A549 (cell line): Measurements from ENCODE around the gene TOB2. TPM values are rescaled to one million over a fixed set of nuclear protein-coding genes. Genes with fewer than 3 reads are reported as not detected.

Experiments used
- ATAC-seq, 2 experiments: fragments of 200-7000 bp in 1 of 2; fragments of >200 bp in 1 of 2; cut with Nextera tagmentation in 1 of 2; cut with Tn5 transposase in 1 of 2; 3 replicates each; pipeline versions ENCODE4 v1.8.0 to v1.9.1; 2018 to 2020; ENCODE audit warnings: mild to moderate bottlenecking in 1 of 2, moderate library complexity in 1 of 2
- CTCF ChIA-PET: fragments of 300-600 bp; sonication (Branson Sonifier 250); formaldehyde crosslinking; extraction: SDS; loops from one replicate; lab custom pipeline; 2021; ENCODE audit warnings: antibody characterized with exemption, inconsistent platforms; lab: Yijun Ruan, JAX
- POLR2A ChIA-PET: fragments of 350-600 bp; formaldehyde crosslinking; extraction: SDS; loops from one replicate; lab custom pipeline; 2021; ENCODE audit warnings: antibody characterized with exemption, inconsistent platforms; lab: Yijun Ruan, JAX
- DNase-seq, 2 experiments: peaks; one replicate each; pipeline versions ENCODE4 v3.0.0 to v3.0.0-alpha.2; 2011 to 2016; ENCODE audit warnings: low read depth in 1 of 2, low spot score in 1 of 2
- FAIRE-seq: peaks from 2 replicates; lab custom pipeline; 2011; peaks lifted over from hg19 to GRCh38; lab: Jason Lieb, UNC
- H3K27ac ChIP-seq, 2 experiments: fragments of >200 bp; sonication (Bioruptor Twin); formaldehyde crosslinking; 3 replicates each; pipeline ENCODE4 v1.5.1; 2016 to 2017
- H3K4me1 ChIP-seq: fragments of >200 bp; sonication (Bioruptor Twin); formaldehyde crosslinking; 3 replicates; pipeline ENCODE4 v1.6.1; 2016
- H3K4me2 ChIP-seq: fragments of >200 bp; sonication (Bioruptor Twin); formaldehyde crosslinking; 3 replicates; pipeline ENCODE4 v1.6.1; 2016
- H3K4me3 ChIP-seq: fragments of >200 bp; sonication (Bioruptor Twin); formaldehyde crosslinking; 3 replicates; pipeline ENCODE4 v1.5.1; 2016
- H3K9me3 ChIP-seq: fragments of >200 bp; sonication (Bioruptor Twin); formaldehyde crosslinking; 3 replicates; pipeline ENCODE4 v1.6.1; 2016
- BHLHE40 ChIP-seq: IDR thresholded peaks from 2 replicates; pipeline ENCODE4 v1.6.1; 2012; ENCODE audit warnings: low read depth, low read length, inconsistent platforms
- CEBPB ChIP-seq, 2 experiments: fragments of >200 bp in 1 of 2; sonication (Bioruptor Twin) in 1 of 2; formaldehyde crosslinking in 1 of 2; IDR thresholded peaks; 2 replicates each; pipeline ENCODE4 v1.6.1; 2012 to 2016
- EHMT2 ChIP-seq: fragments of 200-600 bp; sonication (generic); IDR thresholded peaks from 2 replicates; pipeline ENCODE4 v1.6.1; 2016; ENCODE audit warnings: antibody characterized with exemption, low read depth, mild to moderate bottlenecking, moderate library complexity
- ESRRA ChIP-seq: fragments of 150-350 bp; IDR thresholded peaks from 2 replicates; pipeline ENCODE4 v1.6.1; 2014; ENCODE audit warnings: mild to moderate bottlenecking, low read length, borderline replicate concordance
- FOSB ChIP-seq: fragments of 250-450 bp; sonication (Bioruptor Pico); IDR thresholded peaks from 2 replicates; pipeline ENCODE4 v1.5.0; 2020; ENCODE audit warnings: mild to moderate bottlenecking, moderate library complexity
- FOSL2 ChIP-seq, 2 experiments: fragments of 450-650 bp in 1 of 2; fragments of >200 bp in 1 of 2; sonication (Bioruptor Twin) in 1 of 2; formaldehyde crosslinking; IDR thresholded peaks; 2 replicates each; pipeline versions ENCODE4 v1.5.0 to v1.6.1; 2016 to 2020; ENCODE audit warnings: mild to moderate bottlenecking in 1 of 2, moderate library complexity in 1 of 2
- HES2 ChIP-seq: fragments of >200 bp; sonication (Bioruptor Twin); formaldehyde crosslinking; IDR thresholded peaks from 2 replicates; pipeline ENCODE4 v1.6.1; 2016
- HOXA7 ChIP-seq: fragments of 250-450 bp; sonication (Bioruptor Pico); IDR thresholded peaks from 2 replicates; pipeline ENCODE4 v1.5.0; 2020; ENCODE audit warnings: mild to moderate bottlenecking, moderate library complexity
- HOXB13 ChIP-seq: fragments of 250-450 bp; sonication (Bioruptor Pico); IDR thresholded peaks from 2 replicates; pipeline ENCODE4 v1.5.0; 2020; ENCODE audit warnings: low read depth, mild to moderate bottlenecking, moderate library complexity
- HOXB5 ChIP-seq: fragments of 250-450 bp; sonication (Bioruptor Pico); IDR thresholded peaks from 2 replicates; pipeline ENCODE4 v1.5.0; 2020; ENCODE audit warnings: mild to moderate bottlenecking, moderate library complexity
- JUN ChIP-seq, 2 experiments: fragments of >200 bp; sonication (Bioruptor Twin); formaldehyde crosslinking; IDR thresholded peaks; 2 replicates in 1 of 2; 3 replicates in 1 of 2; pipeline ENCODE4 v1.6.1; 2016 to 2017
- KDM1A ChIP-seq: fragments of 200-600 bp; sonication (generic); IDR thresholded peaks from 2 replicates; pipeline ENCODE4 v1.6.1; 2016; ENCODE audit warnings: low read depth, mild to moderate bottlenecking
- MAZ ChIP-seq: fragments of 150-350 bp; IDR thresholded peaks from 2 replicates; pipeline ENCODE4 v1.6.1; 2014; ENCODE audit warnings: antibody characterized with exemption, low read depth, low read length, borderline replicate concordance
- NPAS2 ChIP-seq: fragments of 250-450 bp; sonication (Bioruptor Pico); IDR thresholded peaks from 2 replicates; pipeline ENCODE4 v1.8.0; 2022; ENCODE audit warnings: mild to moderate bottlenecking, moderate library complexity, borderline replicate concordance
- NR3C1 ChIP-seq: fragments of >200 bp; sonication (Bioruptor Twin); formaldehyde crosslinking; IDR thresholded peaks from 3 replicates; pipeline ENCODE4 v1.6.1; 2017
- PHF8 ChIP-seq: fragments of 200-600 bp; sonication (generic); IDR thresholded peaks from 2 replicates; pipeline ENCODE4 v1.6.1; 2016; ENCODE audit warnings: low read depth, mild to moderate bottlenecking, antibody characterized with exemption, moderate library complexity, borderline replicate concordance
- RNF2 ChIP-seq: fragments of 200-600 bp; sonication (generic); IDR thresholded peaks from 2 replicates; pipeline ENCODE4 v1.6.1; 2016; ENCODE audit warnings: low read depth, mild to moderate bottlenecking, antibody characterized with exemption, moderate library complexity, borderline replicate concordance
- SREBF2 ChIP-seq: fragments of 450-650 bp; IDR thresholded peaks from 2 replicates; pipeline ENCODE4 v1.6.1; 2014; ENCODE audit warnings: mild to moderate bottlenecking, moderate library complexity
- ZNF302 ChIP-seq: fragments of 250-450 bp; sonication (Bioruptor Pico); IDR thresholded peaks from 2 replicates; pipeline ENCODE4 v1.9.0; 2021; ENCODE audit warnings: inconsistent platforms, mild to moderate bottlenecking, moderate library complexity
- WGBS: methylation state at CpG from one replicate; pipeline ENCODE4 v1.1.6; 2017; ENCODE audit errors: missing lambda C conversion rate; 5-methylcytosine and 5-hydroxymethylcytosine counted together
- polyA plus RNA-seq, 4 experiments: library from polyadenylated mRNA; depleted of rRNA in 3 of 4; stranded (reverse); fragments of >200 nt; fragmentation: RNase III in 1 of 4; extraction: RNeasy Plus Mini Kit Qiagen cat#74134 plus additional on column Dnase treatment in 1 of 4; gene quantifications; 2 replicates in 3 of 4; 3 replicates in 1 of 4; pipeline ENCODE4 v1.2.3, GENCODE V29; 2011 to 2017
- TF ChIP-seq, protein P1 (sequence below): IDR thresholded peaks from 2 replicates; pipeline ENCODE4 v1.6.1; 2012
- TF ChIP-seq, protein P2 (sequence below): fragments of 200-600 bp; sonication (generic); IDR thresholded peaks from 2 replicates; pipeline ENCODE4 v1.6.1; 2016; ENCODE audit warnings: antibody characterized with exemption, mild to moderate bottlenecking, moderate library complexity

Gene TOB2
- polyA plus RNA-seq, 2 of the 4 experiments (the other 2 are of a cell fraction), result 11.4 to 14.7 TPM

DNA sequence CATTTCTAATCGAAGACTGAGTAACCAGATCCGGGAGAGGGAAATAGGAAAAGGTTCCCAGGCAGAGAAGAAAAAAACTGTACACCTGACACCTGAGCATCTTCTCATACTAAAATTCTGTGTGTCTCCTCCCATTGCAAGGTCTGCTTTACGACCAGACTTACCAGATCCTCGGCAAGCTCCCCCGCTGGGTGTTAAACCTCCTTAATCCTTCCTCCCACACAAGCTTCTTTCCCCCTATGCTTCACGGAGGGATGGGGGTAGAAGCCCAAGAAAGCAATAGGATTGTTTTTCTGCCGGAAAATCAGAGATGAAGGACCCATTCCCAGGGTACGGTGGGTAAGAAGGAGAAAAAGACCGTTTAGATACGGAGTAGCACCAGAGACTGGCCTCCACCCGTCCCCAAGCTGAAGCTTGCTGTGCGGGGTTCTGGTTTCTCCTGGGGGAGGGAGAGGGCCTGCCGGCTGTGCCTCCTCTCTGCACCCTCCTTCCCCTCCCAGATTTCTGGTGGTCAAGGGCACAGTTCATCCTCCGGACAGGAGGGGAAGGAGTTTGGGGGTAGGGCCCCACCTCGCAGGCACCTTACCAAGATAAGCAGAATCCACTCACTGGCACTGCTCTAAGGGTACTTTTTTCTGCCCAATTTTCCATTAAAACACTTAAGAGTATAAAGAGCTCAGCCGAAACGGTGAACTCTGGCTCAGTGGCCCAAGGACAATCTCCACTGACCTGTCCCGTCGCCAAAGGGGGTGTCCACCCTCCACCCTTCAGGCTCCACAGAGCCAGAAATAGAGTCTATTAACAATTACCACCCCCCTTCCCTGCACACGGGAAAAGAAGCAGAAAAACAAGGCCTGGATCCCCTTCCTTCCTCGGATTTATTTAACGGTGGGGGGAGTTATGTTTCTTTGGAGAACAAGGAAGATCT is 1.2 kb downstream of the TOB2 start:
- Histone ChIP-seq H3K4me1 (peaks cover 15% of the 10 kb centered on the region), H3K27ac (peak overlapping the region; percentile 100), H3K4me3 (peak overlapping the region; percentile 96), H3K4me2 (peak overlapping the region; percentile 94), H3K9me3 (no peaks in the 10 kb centered on the region)
- TF ChIP-seq HES2, result no peak
- FAIRE-seq, result no peak
- ChIA-PET POLR2A (interaction anchor here (0.9 to 2.6 kb wide), 8 partner anchors 9 to 522 kb away, joined by 3 to 41 read pairs (median 7); partner anchors contain the start of genes ACO2, PHF5A and TEF), CTCF (interaction anchor here (0.6 to 1.7 kb wide), 4 partner anchors 10 to 73 kb away, joined by 3 to 5 read pairs (median 4); no protein-coding TSS in a partner anchor)
- WGBS, result 1% methylated on average over 21 of the region's 22 CpGs
- peak in 1 of 2 experiments; percentile 30 for DNase-seq
- no peak for ATAC-seq

GRCh38 chr22:41444360-41445128 is 2.1 kb downstream of the TOB2 start:
- POLR2A ChIA-PET, result interaction anchor here (0.9 to 2.6 kb wide), 2 partner anchors 24 to 63 kb away, joined by 4 to 20 read pairs; partner anchors contain the start of genes ACO2, PHF5A and TEF

DNA sequence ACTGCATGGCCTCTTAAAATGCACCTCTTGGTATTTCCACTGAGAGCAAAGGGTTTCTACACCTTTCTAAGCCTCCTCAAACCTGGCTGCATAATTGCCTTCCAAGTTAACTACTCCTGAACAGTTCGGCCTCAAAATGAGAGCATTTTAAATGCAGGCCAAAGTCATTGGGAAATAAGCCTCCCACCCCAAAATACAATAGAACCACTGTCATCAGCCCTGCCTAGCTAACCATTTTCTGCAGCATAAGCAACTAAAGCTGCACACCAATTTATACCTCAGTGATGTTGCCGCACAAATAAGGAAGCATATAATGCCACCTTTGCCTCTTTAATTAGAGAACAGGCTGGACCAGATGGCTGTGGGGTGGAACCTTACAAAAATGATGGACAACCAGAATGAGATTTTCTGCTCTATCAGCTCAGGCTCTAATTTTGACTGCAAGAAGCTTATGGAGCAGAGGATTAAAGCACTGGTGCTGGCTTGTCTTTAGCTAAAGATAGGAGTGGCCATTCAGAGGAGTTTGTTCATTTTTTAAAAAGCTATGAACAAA is 4.3 kb downstream of the TOB2 start:
- no peak for ATAC-seq
- no peak for FAIRE-seq
- POLR2A ChIA-PET, result interaction anchor here (0.7 kb wide), 1 partner anchor 34 kb away, joined by 3 read pairs; no protein-coding TSS in a partner anchor
- TF ChIP-seq EHMT2 (no peak), FOSB (no peak), PHF8 (no peak), SREBF2 (no peak), NPAS2 (CRISPR knock-in tag) (no peak), NR3C1 (no peak), FOSL2 (IDR thresholded peaks at IDR 0.05) (no peak), FOSL2 (CRISPR knock-in tag; IDR thresholded peaks at IDR 0.05) (no peak), ESRRA (no peak), BHLHE40 (no peak), ZNF302 (no peak), RNF2 (no peak), HOXB13 (CRISPR knock-in tag) (no peak), KDM1A (no peak), MAZ (no peak), HOXA7 (CRISPR knock-in tag) (no peak), CEBPB (IDR thresholded peaks at IDR 0.05) (no peak)
- TF ChIP-seq, protein P1, sequence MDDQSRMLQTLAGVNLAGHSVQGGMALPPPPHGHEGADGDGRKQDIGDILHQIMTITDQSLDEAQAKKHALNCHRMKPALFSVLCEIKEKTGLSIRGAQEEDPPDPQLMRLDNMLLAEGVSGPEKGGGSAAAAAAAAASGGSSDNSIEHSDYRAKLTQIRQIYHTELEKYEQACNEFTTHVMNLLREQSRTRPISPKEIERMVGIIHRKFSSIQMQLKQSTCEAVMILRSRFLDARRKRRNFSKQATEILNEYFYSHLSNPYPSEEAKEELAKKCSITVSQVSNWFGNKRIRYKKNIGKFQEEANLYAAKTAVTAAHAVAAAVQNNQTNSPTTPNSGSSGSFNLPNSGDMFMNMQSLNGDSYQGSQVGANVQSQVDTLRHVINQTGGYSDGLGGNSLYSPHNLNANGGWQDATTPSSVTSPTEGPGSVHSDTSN, result no peak
- TF ChIP-seq, protein P2, sequence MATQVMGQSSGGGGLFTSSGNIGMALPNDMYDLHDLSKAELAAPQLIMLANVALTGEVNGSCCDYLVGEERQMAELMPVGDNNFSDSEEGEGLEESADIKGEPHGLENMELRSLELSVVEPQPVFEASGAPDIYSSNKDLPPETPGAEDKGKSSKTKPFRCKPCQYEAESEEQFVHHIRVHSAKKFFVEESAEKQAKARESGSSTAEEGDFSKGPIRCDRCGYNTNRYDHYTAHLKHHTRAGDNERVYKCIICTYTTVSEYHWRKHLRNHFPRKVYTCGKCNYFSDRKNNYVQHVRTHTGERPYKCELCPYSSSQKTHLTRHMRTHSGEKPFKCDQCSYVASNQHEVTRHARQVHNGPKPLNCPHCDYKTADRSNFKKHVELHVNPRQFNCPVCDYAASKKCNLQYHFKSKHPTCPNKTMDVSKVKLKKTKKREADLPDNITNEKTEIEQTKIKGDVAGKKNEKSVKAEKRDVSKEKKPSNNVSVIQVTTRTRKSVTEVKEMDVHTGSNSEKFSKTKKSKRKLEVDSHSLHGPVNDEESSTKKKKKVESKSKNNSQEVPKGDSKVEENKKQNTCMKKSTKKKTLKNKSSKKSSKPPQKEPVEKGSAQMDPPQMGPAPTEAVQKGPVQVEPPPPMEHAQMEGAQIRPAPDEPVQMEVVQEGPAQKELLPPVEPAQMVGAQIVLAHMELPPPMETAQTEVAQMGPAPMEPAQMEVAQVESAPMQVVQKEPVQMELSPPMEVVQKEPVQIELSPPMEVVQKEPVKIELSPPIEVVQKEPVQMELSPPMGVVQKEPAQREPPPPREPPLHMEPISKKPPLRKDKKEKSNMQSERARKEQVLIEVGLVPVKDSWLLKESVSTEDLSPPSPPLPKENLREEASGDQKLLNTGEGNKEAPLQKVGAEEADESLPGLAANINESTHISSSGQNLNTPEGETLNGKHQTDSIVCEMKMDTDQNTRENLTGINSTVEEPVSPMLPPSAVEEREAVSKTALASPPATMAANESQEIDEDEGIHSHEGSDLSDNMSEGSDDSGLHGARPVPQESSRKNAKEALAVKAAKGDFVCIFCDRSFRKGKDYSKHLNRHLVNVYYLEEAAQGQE, result no peak

More at GRCh38 chr22:41444360-41445128, 2.1 kb downstream of the TOB2 start:
- ATAC-seq, result peak; percentile 66 to 79
- CTCF ChIA-PET, result interaction anchor here (1.7 to 2.4 kb wide), 2 partner anchors 41 to 83 kb away, joined by 4 to 5 read pairs; no protein-coding TSS in a partner anchor
- 2% methylated on average over 30 of the region's 35 CpGs for WGBS
- TF ChIP-seq, protein P1, result no peak
- TF ChIP-seq HOXB5 (CRISPR knock-in tag), result no peak
- TF ChIP-seq JUN (IDR thresholded peaks at IDR 0.05), result peak in 1 of 2 experiments; percentile 42; a peak in 1 of 5 replicates
- no peak for TF ChIP-seq MAZ
- peak; percentile 77 to 96 for DNase-seq
- Histone ChIP-seq H3K4me3 (peak overlapping the region; percentile 96), H3K27ac (peak overlapping the region; percentile 100), H3K4me1 (peaks cover 15% of the 10 kb centered on the region), H3K9me3 (no peaks in the 10 kb centered on the region), H3K4me2 (peak overlapping the region; percentile 94)
- FAIRE-seq, result no peak

More for the DNA sequence above, 4.3 kb downstream of the TOB2 start:
- DNase-seq, result no peak
- CTCF ChIA-PET, result interaction anchor here (1.3 to 2.4 kb wide), 2 partner anchors 38 to 85 kb away, joined by 3 to 4 read pairs; no protein-coding TSS in a partner anchor
- 93% methylated on average over 2 of the region's 2 CpGs for WGBS
- Histone ChIP-seq H3K9me3 (no peaks in the 10 kb centered on the region), H3K4me1 (peaks cover 9% of the 10 kb centered on the region; the same call in 1 of the 3 replicates), H3K4me2 (no peak overlapping the region), H3K27ac (no peak overlapping the region), H3K4me3 (no peak overlapping the region)
